IPS-18a (cell line): Measurements from ENCODE around the gene GRIN1.

Experiments
- H3K27ac ChIP-seq: one replicate; pipeline ENCODE4 v1.5.1; 2013; ENCODE audit warnings: low read length
- H3K27me3 ChIP-seq: one replicate; pipeline ENCODE4 v1.6.1; 2013; ENCODE audit warnings: mild to moderate bottlenecking, low read length; ENCODE audit not compliant: control insufficient read depth, insufficient read depth
- H3K36me3 ChIP-seq: one replicate; pipeline ENCODE4 v1.6.1; 2013; ENCODE audit warnings: low read depth, low read length; ENCODE audit not compliant: control insufficient read depth
- H3K4me1 ChIP-seq: one replicate; pipeline ENCODE4 v1.6.1; 2013; ENCODE audit warnings: low read depth, low read length; ENCODE audit not compliant: control insufficient read depth
- H3K4me3 ChIP-seq: one replicate; pipeline ENCODE4 v1.5.1; 2013; ENCODE audit warnings: low read length
- H3K9ac ChIP-seq: one replicate; pipeline ENCODE4 v1.6.1; 2013; ENCODE audit warnings: mild to moderate bottlenecking, low read length, moderate library complexity
- H3K9me3 ChIP-seq: one replicate; pipeline ENCODE4 v1.6.1; 2013; ENCODE audit warnings: low read depth, low read length; ENCODE audit not compliant: control insufficient read depth

The GRIN1 gene

GRCh38 chr9:137158625-137159024 lies 19.7 kb downstream of the GRIN1 start:
- Histone ChIP-seq H3K27me3 (peaks cover 66% of the 10 kb centered on the region), H3K4me3 (no peak overlapping the region), H3K36me3 (no peaks in the 10 kb centered on the region), H3K4me1 (no peaks in the 10 kb centered on the region), H3K27ac (no peak overlapping the region), H3K9me3 (no peaks in the 10 kb centered on the region), H3K9ac (no peak overlapping the region)

- peaks cover 73% of the 10 kb centered on the region for H3K27me3 ChIP-seq
- no peaks in the 10 kb centered on the region for H3K4me1 ChIP-seq
- H3K9ac ChIP-seq: no peak overlapping the region
- H3K9me3 ChIP-seq: no peaks in the 10 kb centered on the region
- no peaks in the 10 kb centered on the region for H3K36me3 ChIP-seq
- H3K4me3 ChIP-seq: no peak overlapping the region
- H3K27ac ChIP-seq: no peak overlapping the region
Observed at GRCh38 chr9:137159105-137160053, 20.4 kb downstream of the GRIN1 start.

DNA sequence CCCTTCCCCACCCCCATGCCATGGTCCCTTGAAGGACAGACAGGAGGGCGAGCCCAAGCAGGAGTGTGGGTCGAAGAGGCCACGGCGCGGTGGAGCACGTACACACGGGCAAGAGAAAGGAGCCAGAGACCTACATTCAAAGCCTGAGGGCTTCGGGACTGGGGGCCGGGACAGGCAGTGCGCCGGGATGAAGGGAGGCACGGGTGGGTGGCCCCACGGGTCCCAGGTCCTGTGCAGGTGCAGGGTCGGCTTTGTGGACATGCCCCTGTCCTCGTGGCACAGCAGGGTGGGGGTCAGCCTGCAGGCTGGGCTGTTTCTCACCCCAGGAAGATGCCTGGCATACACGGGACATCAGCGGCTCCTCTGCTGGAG lies 21.1 kb downstream of the GRIN1 start:
- Histone ChIP-seq H3K9me3 (no peaks in the 10 kb centered on the region), H3K27me3 (peaks cover 80% of the 10 kb centered on the region), H3K9ac (no peak overlapping the region), H3K36me3 (no peaks in the 10 kb centered on the region), H3K4me3 (no peak overlapping the region), H3K27ac (no peak overlapping the region), H3K4me1 (no peaks in the 10 kb centered on the region)

GRCh38 chr9:137160716-137161557 lies 22.0 kb downstream of the GRIN1 start:
- H3K27me3 ChIP-seq: peaks cover 89% of the 10 kb centered on the region
- H3K9me3 ChIP-seq: no peaks in the 10 kb centered on the region
- no peak overlapping the region for H3K9ac ChIP-seq
- H3K36me3 ChIP-seq: no peaks in the 10 kb centered on the region
- no peaks in the 10 kb centered on the region for H3K4me1 ChIP-seq
- no peak overlapping the region for H3K27ac ChIP-seq
- no peak overlapping the region for H3K4me3 ChIP-seq

- H3K4me1 ChIP-seq: no peaks in the 10 kb centered on the region
- no peaks in the 10 kb centered on the region for H3K36me3 ChIP-seq
- no peak overlapping the region for H3K27ac ChIP-seq
- H3K9me3 ChIP-seq: no peaks in the 10 kb centered on the region
- peaks cover 98% of the 10 kb centered on the region for H3K27me3 ChIP-seq
- peak overlapping the region; percentile 43 for H3K4me3 ChIP-seq
- H3K9ac ChIP-seq: no peak overlapping the region
Observed at GRCh38 chr9:137161558-137162486, 22.9 kb downstream of the GRIN1 start.

DNA sequence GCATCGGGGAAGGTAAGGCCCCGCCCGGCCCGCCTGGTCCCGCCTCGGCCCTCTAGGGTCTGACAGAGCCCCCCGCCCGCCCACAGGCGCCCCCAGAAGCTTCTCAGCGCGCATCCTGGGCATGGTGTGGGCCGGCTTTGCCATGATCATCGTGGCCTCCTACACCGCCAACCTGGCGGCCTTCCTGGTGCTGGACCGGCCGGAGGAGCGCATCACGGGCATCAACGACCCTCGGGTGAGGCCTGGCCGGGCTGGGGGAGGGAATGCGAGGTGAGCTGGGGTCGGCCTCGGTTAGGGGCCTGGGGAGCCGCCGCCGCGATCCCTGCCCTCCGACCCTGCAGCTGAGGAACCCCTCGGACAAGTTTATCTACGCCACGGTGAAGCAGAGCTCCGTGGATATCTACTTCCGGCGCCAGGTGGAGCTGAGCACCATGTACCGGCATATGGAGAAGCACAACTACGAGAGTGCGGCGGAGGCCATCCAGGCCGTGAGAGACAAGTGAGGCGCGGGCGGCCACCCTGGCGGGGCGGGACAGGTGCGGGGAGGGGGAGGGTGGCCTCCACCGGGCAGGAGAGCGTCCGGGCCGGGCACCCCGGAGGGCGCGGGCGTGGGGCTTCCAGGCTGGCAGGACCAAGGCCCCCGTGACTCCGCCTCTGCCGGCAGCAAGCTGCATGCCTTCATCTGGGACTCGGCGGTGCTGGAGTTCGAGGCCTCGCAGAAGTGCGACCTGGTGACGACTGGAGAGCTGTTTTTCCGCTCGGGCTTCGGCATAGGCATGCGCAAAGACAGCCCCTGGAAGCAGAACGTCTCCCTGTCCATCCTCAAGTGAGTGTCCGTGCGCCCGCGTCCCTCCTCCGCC lies 23.8 kb downstream of the GRIN1 start:
- peaks cover 99% of the 10 kb centered on the region for H3K27me3 ChIP-seq
- H3K4me3 ChIP-seq: peak overlapping the region; percentile 43
- H3K27ac ChIP-seq: no peak overlapping the region
- no peaks in the 10 kb centered on the region for H3K4me1 ChIP-seq
- H3K9ac ChIP-seq: no peak overlapping the region
- no peaks in the 10 kb centered on the region for H3K9me3 ChIP-seq
- no peaks in the 10 kb centered on the region for H3K36me3 ChIP-seq

DNA sequence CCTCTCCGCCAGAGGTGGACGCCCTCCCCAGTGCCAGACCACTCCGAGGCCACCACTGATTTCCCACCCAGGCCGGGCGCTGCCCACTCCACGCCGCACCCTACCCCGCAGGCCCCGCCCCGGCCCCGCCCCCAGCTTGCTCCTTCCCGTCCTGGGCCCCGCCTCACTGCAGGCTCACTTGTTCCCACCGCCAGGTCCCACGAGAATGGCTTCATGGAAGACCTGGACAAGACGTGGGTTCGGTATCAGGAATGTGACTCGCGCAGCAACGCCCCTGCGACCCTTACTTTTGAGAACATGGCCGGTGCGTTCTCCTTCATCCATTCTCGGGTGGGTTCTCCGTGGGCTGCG lies 24.4 kb downstream of the GRIN1 start:
- Histone ChIP-seq H3K27me3 (peaks cover 99% of the 10 kb centered on the region), H3K4me3 (peak overlapping the region; percentile 43), H3K4me1 (no peaks in the 10 kb centered on the region), H3K36me3 (no peaks in the 10 kb centered on the region), H3K9ac (no peak overlapping the region), H3K9me3 (no peaks in the 10 kb centered on the region), H3K27ac (no peak overlapping the region)

- Histone ChIP-seq H3K4me3 (no peak overlapping the region), H3K9ac (no peak overlapping the region), H3K36me3 (no peaks in the 10 kb centered on the region), H3K4me1 (no peaks in the 10 kb centered on the region), H3K27ac (no peak overlapping the region), H3K9me3 (no peaks in the 10 kb centered on the region), H3K27me3 (peaks cover 99% of the 10 kb centered on the region)
Observed at GRCh38 chr9:137163805-137164204, 24.9 kb downstream of the GRIN1 start.

GRCh38 chr9:137164370-137165249 lies 25.7 kb downstream of the GRIN1 start:
- Histone ChIP-seq H3K36me3 (no peaks in the 10 kb centered on the region), H3K4me3 (no peak overlapping the region), H3K9ac (no peak overlapping the region), H3K27me3 (peaks cover 99% of the 10 kb centered on the region), H3K27ac (no peak overlapping the region), H3K9me3 (no peaks in the 10 kb centered on the region), H3K4me1 (no peaks in the 10 kb centered on the region)
